Activated CD4-positive, alpha-beta T cell treated with anti-CD3 and anti-CD28 coated beads, Interleukin-2, amount 50 U/mL, for 48 hours (primary cell): ENCODE results near the gene TIE1.

Experiments
- DNase-seq, 2 experiments: peaks; one replicate each; pipeline ENCODE4 v3.0.0-alpha.2; 2020

Gene TIE1

DNA sequence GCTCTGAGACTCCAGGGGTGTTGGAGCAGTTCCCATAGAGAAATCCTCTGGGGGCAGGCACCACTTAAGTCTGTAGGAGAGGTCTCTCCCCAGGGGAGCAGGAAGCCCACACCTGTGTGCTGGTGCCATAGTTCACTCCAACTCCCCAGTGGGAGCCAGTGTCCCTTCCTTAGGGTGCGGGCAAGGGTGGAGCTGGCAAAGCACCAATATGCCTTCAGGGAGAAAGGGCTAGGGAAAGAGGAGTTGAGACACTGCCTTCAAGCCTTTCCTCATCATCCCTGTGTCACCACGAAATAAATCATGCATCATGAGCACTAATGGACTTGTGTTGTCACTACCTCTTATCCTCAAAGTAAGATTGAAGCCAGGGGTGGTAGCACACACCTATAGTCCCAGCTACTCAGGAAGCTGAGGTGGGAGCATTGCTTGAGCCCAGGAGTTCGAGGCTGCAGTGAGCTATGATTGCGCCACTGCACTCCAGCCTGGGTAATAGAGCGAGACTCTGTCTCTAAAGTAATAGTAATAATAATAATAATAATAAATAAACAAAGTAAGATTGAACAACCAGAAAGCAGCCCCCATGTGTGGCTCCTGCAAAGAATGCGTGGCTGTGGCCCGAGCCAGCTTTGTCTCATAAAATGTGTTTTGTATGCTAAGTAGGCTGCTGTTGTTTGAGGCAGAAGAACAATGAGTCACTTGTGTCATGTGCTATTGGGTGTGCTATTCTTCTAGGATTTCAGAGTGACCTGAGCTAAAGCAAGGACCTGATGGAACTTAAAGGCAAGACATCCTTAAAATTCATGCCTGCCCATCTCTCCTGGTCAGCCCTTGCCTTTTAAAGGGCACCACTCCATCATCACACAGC is 6.7 kb upstream of the TIE1 start:
- DNase-seq = no peak

DNA sequence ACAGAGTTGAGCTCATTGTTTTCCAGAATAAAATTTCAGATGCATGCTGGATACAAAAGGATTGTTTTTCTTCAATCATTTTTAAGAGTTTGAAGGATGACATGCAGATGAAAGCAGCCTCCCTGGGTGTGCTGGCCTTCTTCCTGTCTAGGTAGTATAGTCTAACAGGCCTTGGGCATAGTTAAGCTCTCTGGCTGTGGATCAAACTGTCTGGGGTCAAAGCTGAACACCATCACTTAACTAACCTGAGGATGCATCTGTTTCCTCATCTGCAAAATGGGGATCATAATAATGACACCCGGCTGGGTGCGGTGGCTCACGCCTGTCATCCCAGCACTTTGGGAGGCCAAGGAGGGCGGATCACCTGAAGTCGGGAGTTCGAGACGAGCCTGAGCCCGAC is 6.0 kb upstream of the TIE1 start:
- no peak for DNase-seq

DNA sequence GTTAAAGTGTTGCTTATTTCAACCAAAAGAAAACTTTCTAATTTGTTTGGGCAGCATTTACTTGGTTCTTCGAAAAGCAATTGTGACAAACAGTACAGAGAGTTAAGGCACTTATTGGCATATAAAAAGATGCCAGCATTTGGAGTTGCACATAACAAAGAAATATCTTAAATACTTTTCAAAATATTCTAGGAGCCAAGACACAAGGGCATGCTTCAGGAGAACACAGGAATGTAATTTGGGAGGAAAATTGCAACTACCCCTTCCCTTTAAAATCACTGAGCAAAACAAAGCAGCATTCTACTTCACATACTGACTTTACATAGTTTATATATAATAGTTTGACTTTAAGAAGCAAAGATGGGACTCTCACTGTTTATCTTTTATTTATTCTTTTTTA is 4.6 kb upstream of the TIE1 start:
- no peak for DNase-seq

DNA sequence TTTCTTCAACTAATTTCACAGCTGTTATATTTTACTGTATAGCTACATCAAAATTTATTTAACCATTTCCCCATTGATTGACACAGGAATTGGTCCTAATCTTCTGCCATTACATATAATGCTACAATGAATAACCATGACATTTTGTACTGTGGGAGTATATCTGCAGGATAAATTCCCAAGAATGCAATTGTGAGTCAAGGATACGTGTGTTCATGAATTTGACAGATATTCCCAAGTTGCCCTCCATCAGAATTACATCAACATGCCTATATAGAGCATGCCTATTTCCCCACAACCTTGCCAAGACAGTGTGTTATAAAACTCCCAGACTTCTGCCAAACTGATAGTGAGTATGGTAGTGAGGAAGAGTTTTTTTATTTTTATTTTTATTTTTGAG is 2.7 kb upstream of the TIE1 start:
- no peak for DNase-seq

DNA sequence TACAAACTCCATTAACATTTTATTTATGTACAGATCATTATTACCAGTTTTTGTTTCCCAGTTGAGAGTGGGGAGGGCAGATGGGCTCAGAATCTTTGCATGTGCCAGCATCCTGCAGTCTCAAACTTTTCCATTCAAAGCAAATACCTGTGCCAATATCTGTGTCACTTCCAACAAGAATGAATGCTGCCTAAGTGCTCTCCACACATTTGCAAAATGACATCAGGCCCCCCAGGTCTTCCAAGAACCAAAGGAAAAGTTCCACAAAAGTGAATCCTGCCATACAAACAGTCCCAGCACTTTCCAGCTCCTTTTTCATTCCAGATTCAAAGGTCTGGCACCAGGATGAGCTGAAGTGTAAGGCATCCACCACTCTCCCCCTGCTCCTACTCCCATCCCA is 1.7 kb upstream of the TIE1 start:
- DNase-seq = no peak

DNA sequence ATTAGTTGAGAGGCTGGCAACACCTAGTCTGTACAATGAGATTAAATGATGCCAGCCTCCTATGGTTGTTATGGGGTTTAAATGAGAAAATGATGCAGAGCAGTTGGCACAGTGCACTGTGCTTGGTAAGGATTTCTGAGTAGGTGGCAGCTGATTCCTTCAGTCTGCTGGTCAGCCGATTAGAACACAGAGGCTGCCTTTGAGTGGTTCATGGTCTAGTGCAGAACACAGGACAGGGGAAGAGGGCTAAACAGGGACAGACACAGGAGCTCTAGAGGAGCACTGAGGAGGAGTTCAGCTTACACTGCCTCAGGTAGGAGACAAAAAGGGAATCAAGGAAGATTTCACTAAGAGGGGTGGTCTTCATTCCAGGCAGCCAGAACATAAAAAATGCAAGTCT is 1.4 kb downstream of the TIE1 start:
- no peak for DNase-seq

DNA sequence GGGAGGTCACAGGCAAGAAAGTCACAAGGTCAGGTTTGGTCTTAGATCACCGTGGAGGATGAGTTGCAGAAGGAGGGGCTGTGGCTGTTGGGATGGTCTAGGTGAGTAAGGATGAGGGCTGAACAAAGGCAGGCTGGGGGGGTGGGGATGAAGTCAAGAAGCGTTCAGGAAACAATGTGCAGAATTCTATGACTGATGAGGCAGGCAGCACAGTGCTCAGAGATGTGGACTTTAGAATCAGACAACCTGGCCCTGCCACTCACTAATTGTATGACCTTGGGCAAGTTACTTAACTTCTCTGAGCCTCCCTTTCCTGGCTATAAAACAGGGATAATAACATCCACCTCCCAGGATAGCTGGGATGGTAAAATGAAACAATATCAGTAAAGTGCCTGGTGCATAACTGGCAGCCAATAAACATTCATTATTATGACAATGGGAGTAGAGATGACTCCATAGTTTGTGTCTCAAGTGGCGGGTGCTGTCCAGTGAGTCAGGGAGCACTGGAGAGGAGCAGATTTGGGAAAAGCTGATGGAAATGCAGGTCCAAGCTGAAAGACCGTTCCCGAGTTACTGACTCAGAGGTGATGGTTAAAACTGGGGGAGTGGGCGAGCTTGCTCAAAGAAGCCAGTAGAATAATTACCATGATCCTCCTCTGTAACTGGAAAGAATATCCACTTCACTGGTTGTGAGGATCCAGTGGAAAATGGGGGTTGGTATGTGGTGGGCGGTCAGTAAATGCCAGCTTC is 2.1 kb downstream of the TIE1 start:
- DNase-seq = no peak

DNA sequence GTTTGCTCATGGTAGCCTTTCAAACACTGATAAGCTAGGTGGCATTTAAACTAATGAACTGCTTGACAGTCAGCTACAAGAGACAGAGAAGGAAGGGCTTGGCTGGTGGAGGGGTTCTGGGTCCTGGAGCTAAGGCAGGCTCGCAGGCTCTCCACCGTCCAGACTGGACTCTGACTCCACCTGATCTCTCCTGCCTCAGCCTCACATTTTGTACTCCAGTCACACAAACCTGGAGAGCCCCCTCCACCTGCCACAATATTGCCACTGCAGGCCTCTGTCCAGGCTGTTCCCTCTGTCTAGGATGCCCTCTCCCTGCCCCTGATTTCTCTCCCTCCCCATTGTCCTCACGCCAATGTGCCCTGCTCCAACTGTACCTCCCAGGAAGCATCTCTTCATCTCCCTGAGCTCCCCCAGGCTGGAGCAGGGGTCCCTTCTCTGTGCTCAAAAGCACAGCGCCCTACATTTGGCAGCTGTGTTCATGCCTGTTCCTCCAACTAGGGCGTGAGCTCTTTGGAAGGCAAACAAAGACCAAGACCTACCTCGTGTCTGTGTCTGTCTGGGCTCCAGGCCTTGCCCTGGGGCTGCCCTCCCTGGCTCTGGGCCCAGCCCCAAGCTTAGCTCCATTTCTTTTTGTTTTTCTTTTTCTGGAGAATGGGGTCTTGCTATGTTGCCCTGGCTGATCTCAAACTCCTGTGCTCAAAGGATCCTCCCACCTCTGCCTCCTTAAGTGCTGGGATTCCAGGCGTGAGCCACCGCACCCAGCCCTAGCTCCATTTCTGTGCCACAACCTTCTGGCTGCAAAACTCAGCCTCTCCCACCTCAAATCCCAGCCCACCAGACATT is 2.9 kb downstream of the TIE1 start:
- no peak for DNase-seq

DNA sequence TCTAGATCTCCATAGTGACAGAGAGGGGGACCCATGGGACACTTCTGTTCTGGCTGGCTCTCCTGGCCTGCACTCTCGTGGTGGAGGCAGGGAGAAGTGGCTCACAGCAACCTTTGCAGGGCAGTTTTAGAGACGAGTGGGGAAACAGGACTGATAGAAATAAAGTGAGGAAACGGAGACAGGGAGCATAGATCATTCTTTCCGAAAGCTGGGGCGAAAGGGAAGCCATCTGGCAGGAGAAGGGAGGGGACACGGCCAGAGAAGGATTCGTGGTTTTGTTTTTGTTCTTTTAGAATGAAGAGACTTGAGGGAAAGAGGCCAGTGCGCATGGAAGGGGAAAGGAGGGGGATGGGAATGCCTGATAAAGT is 3.5 kb downstream of the TIE1 start:
- no peak for DNase-seq

DNA sequence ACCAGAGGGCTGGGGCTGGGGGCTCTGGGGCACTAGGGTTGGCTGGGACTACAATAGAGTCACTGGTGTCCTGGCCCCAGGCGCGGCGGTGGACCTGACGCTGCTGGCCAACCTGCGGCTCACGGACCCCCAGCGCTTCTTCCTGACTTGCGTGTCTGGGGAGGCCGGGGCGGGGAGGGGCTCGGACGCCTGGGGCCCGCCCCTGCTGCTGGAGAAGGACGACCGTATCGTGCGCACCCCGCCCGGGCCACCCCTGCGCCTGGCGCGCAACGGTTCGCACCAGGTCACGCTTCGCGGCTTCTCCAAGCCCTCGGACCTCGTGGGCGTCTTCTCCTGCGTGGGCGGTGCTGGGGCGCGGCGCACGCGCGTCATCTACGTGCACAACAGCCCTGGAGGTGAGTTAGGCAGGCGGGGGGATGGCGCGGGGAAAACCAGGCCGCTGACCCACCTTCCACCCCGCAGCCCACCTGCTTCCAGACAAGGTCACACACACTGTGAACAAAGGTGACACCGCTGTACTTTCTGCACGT is 4.1 kb downstream of the TIE1 start:
- no peak for DNase-seq

DNA sequence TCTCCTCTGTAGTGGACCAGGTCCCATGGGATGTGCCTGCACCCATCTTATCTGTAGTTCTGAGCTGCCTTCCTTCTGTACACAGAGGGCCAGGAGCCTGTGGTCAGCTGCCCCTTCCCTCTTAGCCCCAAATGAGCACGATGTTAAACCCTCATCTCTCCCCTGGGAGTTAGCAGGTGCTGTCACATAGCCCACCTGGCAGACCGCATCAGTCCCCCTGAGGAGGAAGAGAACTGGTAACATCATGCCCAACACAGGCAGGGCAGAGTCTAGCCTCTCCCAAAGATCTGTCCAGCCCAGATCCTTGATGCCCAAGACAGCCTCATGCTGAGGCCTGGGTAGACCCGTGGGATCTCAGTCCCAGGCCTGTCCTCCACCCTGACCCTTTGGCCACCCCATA is 4.7 kb downstream of the TIE1 start:
- DNase-seq = no peak

DNA sequence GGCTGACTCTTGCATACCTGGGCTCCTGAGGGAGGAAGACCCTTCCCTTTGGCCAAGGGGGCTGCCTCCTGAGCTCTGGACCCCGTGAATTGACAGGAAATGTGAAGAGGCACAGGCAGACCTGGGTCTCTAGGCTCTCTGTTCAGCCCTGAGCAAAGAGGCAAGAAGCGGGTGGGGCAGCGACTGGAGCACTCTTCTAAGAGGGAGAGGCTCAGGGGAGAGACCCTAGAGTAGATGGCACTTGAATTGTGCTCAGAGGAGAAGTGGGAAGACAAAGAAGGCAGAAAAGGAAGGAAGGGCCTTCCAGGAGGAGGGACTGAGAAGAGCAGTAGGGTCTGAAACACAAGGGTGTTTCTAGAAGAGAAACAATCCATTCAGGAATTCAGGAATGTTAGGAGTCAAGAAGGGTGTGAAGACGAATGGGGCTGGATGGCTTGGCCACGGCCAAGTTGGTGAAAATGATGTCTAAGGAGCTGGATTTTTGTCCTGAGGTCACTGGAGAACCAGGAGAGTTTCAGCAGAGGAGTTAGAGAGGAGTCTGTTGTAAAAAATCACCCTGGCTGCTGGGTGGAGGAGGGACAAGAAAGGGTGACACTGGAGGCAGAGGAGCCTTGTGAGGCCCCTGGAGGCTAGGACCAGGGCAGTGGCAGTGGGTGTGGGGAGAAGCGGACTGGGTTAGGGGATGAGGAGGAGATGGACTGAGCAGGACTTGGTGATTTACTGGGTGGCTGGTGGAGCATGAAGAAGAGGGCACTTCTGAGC is 5.3 kb downstream of the TIE1 start:
- DNase-seq = no peak

DNA sequence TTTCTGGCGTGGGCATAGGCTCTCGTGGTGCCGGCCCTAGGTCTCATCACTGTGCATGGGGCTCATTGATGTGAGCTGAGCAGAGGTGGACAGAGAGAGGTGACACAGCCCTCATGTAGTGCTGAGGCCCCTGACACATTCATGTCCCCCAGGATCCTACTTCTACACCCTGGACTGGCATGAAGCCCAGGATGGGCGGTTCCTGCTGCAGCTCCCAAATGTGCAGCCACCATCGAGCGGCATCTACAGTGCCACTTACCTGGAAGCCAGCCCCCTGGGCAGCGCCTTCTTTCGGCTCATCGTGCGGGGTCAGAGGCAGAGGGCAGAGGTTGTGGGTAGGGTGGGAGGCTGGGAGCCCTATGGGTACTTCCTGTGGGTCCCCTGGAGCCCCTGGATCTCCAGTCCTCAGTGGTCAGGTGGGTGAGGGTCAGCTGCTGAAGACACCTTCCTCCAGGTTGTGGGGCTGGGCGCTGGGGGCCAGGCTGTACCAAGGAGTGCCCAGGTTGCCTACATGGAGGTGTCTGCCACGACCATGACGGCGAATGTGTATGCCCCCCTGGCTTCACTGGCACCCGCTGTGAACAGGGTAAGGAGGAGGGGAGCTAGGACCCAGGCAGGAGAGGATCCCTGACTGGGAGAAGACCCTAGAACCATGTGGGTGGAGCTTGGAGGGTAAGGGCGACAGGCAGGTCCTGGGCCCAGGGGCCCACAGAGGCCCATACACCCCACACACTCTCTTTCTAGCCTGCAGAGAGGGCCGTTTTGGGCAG is 6.1 kb downstream of the TIE1 start:
- DNase-seq = no peak

DNA sequence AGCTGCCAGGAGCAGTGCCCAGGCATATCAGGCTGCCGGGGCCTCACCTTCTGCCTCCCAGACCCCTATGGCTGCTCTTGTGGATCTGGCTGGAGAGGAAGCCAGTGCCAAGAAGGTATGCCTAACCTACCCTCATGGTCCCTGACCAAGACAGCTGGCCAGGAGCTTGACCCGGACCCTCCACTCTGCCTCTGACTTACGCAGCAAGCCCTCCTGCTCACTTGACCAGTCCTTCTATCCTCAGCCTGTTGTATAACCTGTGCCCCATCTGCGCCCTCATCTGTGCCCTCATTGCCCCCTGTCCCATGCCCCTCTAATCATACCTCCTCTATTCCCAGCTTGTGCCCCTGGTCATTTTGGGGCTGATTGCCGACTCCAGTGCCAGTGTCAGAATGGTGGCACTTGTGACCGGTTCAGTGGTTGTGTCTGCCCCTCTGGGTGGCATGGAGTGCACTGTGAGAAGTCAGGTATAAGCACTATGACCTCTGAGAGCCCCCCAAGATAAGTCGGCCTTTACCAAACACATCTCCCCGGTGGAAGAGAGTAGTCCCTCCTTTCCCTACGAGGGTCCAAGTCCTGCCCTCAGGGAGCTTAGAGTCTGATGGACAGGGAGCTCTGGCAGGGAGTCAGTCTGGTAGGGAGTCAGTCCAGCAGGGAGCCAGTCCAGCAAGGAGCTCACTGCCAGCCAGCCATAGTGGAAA is 6.8 kb downstream of the TIE1 start:
- DNase-seq = no peak

DNA sequence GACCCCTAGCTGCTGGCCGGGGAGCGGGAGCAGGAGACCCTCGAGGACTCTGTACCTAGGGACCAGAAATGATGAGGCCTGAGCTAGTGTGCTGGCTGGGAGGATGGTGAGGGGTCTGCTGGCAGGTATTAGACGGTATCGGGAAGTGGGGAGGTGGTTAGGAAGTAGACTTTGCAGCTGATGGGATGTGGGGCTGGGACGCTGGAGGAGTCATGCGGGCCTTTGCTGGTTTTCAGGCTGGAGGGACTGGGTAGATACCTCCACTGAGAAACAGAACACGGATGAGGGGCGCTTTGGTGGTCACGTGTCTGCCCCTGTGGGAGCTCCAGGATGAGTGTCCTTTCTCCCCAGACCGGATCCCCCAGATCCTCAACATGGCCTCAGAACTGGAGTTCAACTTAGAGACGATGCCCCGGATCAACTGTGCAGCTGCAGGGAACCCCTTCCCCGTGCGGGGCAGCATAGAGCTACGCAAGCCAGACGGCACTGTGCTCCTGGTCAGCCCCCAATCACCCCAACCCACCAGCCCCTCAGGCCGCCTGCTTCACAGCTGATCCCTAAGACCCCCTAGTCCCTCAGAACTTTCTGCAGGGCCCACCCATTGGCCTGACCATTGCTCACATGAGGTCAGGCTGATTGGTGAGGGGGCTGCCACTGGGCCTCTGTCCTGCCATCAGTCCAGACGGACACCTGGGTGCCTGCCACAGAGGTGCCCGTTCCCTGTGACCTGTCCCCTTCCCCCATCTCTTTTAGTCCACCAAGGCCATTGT is 8.0 kb downstream of the TIE1 start:
- no peak for DNase-seq

DNA sequence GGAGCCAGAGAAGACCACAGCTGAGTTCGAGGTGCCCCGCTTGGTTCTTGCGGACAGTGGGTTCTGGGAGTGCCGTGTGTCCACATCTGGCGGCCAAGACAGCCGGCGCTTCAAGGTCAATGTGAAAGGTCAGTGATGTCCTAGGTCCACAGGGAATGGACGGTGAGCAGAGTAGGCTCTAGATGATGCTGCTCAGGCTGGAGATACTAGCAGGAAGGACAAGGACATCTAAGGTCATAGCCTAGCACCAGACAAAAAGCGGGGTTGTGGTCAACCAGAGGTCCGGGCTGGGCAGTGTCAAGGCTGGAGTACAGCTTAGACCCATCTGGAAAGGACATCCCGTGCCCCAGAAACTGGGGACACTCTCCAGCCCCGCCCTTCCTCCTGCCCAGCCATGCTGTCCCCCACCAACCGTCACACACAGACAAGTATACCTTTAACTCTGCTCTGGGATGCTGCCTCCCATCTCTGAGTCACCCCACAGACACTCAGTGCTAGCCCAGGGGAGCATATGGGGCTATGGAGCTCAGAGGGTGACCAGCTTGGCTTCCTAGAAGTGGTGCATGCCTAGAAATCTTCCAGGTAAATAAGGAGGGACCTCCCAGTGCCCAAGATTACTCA is 8.7 kb downstream of the TIE1 start:
- no peak for DNase-seq

DNA sequence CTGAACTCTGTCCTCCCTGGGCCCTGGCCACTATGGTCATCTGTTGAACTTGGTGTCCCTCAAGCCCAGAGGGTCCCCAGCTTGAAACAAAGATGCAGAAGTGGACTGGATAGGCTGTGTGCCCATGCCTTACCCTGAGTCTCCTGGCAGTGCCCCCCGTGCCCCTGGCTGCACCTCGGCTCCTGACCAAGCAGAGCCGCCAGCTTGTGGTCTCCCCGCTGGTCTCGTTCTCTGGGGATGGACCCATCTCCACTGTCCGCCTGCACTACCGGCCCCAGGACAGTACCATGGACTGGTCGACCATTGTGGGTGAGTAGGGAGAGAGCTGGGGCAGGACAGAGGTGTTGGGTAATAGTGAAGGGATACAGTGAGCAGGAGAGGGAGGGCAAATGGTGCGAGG is 10.7 kb downstream of the TIE1 start:
- no peak for DNase-seq

DNA sequence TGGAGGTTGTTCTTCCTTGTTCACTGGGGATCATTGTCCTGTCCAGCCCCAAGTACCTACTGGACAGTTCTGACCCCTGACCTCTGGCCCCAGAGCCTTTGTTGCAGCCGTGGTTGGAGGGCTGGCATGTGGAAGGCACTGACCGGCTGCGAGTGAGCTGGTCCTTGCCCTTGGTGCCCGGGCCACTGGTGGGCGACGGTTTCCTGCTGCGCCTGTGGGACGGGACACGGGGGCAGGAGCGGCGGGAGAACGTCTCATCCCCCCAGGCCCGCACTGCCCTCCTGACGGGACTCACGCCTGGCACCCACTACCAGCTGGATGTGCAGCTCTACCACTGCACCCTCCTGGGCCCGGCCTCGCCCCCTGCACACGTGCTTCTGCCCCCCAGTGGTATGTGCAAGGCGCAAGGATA is 11.4 kb downstream of the TIE1 start:
- DNase-seq = no peak

DNA sequence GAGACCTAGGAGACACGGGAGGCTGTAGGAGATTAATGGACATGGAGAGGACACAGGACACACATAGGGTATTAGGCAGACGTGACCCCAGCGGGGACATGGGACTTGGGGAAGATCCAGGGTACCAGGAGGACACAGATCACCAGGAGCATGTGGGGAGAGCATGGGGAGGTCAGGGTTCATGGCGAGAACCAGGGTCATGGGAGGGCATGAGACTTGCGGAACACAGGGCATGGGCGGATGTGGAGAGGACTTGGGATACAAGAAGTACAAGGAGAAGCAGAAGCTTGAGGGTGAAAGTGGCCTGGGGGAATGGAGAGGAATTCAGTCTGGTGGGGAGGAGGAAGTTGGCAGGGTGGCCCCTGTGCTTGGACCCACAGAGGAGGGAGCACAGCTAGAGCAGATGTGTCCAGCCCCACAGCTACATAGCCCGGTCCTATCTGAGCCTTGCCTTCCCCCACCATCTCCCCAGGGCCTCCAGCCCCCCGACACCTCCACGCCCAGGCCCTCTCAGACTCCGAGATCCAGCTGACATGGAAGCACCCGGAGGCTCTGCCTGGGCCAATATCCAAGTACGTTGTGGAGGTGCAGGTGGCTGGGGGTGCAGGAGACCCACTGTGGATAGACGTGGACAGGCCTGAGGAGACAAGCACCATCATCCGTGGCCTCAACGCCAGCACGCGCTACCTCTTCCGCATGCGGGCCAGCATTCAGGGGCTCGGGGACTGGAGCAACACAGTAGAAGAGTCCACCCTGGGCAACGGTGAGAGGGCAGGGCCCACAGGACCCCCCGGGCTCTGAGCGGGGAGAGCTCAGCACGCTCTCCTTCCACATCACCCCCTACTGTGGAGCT is 12.1 kb downstream of the TIE1 start:
- DNase-seq = no peak
